K562 (cell line): ENCODE measurements around the gene CD99L2.

ENCODE experiments used
- ATF7 ChIP-seq: fragments of 450-650 bp; IDR thresholded peaks from 2 replicates; pipeline ENCODE4 v1.7.1; 2014; ENCODE audit warnings: mild to moderate bottlenecking, moderate library complexity
- CLOCK ChIP-seq: fragments of 250-450 bp; sonication (Bioruptor Pico); IDR thresholded peaks from 2 replicates; pipeline ENCODE4 v1.4.0; 2020; ENCODE audit warnings: mild to moderate bottlenecking, moderate library complexity, borderline replicate concordance
- CUX1 ChIP-seq: fragments of 200-800 bp; sonication (Bioruptor generic); IDR thresholded peaks from 2 replicates; pipeline ENCODE4 v1.6.1; 2016; ENCODE audit warnings: missing genetic modification characterization, missing compliant biosample characterization
- HDAC3 ChIP-seq: fragments of 450-650 bp; IDR thresholded peaks from 2 replicates; pipeline ENCODE4 v1.6.1; 2018; ENCODE audit warnings: borderline replicate concordance, mild to moderate bottlenecking, moderate library complexity; ENCODE audit not compliant: partially characterized antibody
- HNRNPH1 ChIP-seq: fragments of 200-400 bp; formaldehyde crosslinking; optimal IDR thresholded peaks from 2 replicates; pipeline ENCODE3; 2017; ENCODE audit warnings: low read depth, mild to moderate bottlenecking, low read length, moderate library complexity
- POLR2AphosphoS2 ChIP-seq: IDR thresholded peaks from 2 replicates; pipeline ENCODE4 v1.6.1; 2012; ENCODE audit warnings: low read length, improper control_type of control experiment
- SIN3A ChIP-seq, 2 experiments: fragments of 150-350 bp in 1 of 2; IDR thresholded peaks; 2 replicates each; pipeline ENCODE4 v1.6.1; 2011 to 2016; ENCODE audit warnings: borderline replicate concordance in 2 of 2, low read depth in 2 of 2, low read length in 2 of 2, mild to moderate bottlenecking in 2 of 2, moderate library complexity in 2 of 2; ENCODE audit not compliant: control insufficient read depth in 1 of 2
- ZNF23 ChIP-seq: fragments of 250-450 bp; sonication (Bioruptor Pico); IDR thresholded peaks from 2 replicates; pipeline ENCODE4 v1.4.0; 2020; ENCODE audit warnings: mild to moderate bottlenecking
- TF ChIP-seq, protein P1 (sequence below): sonication (generic); formaldehyde crosslinking; IDR thresholded peaks from 2 replicates; pipeline ENCODE4 v1.8.1; 2023; ENCODE audit warnings: mild to moderate bottlenecking, missing genetic modification reagents
- TF ChIP-seq, protein P2 (sequence below), 2 experiments: fragments of 450-650 bp; formaldehyde crosslinking in 1 of 2; IDR thresholded peaks; 2 replicates each; pipeline versions ENCODE4 v1.4.0 to v1.6.1; 2014 to 2020; ENCODE audit warnings: mild to moderate bottlenecking in 2 of 2, borderline replicate concordance in 1 of 2, low read depth in 1 of 2
- TF ChIP-seq, protein P3 (sequence below), 3 experiments: IDR thresholded peaks in 2 of 3; conservative IDR thresholded peaks in 1 of 3; 2 replicates each; pipeline ENCODE4 v1.5.1; 2011 to 2012; ENCODE audit warnings: low read length in 3 of 3, mild to moderate bottlenecking in 3 of 3, control low read depth in 2 of 3, improper control_type of control experiment in 1 of 3, inconsistent platforms in 1 of 3, low read depth in 1 of 3, mixed read lengths in 1 of 3, moderate library complexity in 1 of 3; ENCODE audit not compliant: insufficient read depth in 2 of 3
- TF ChIP-seq, protein P4 (sequence below): sonication (generic); formaldehyde crosslinking; IDR thresholded peaks from 2 replicates; pipeline ENCODE4 v1.5.0; 2020; ENCODE audit warnings: missing genetic modification reagents

- TF ChIP-seq, protein P1, sequence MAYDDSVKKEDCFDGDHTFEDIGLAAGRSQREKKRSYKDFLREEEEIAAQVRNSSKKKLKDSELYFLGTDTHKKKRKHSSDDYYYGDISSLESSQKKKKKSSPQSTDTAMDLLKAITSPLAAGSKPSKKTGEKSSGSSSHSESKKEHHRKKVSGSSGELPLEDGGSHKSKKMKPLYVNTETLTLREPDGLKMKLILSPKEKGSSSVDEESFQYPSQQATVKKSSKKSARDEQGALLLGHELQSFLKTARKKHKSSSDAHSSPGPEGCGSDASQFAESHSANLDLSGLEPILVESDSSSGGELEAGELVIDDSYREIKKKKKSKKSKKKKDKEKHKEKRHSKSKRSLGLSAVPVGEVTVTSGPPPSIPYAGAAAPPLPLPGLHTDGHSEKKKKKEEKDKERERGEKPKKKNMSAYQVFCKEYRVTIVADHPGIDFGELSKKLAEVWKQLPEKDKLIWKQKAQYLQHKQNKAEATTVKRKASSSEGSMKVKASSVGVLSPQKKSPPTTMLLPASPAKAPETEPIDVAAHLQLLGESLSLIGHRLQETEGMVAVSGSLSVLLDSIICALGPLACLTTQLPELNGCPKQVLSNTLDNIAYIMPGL (CRISPR knock-in tag) = no peak
- TF ChIP-seq, protein P2, sequence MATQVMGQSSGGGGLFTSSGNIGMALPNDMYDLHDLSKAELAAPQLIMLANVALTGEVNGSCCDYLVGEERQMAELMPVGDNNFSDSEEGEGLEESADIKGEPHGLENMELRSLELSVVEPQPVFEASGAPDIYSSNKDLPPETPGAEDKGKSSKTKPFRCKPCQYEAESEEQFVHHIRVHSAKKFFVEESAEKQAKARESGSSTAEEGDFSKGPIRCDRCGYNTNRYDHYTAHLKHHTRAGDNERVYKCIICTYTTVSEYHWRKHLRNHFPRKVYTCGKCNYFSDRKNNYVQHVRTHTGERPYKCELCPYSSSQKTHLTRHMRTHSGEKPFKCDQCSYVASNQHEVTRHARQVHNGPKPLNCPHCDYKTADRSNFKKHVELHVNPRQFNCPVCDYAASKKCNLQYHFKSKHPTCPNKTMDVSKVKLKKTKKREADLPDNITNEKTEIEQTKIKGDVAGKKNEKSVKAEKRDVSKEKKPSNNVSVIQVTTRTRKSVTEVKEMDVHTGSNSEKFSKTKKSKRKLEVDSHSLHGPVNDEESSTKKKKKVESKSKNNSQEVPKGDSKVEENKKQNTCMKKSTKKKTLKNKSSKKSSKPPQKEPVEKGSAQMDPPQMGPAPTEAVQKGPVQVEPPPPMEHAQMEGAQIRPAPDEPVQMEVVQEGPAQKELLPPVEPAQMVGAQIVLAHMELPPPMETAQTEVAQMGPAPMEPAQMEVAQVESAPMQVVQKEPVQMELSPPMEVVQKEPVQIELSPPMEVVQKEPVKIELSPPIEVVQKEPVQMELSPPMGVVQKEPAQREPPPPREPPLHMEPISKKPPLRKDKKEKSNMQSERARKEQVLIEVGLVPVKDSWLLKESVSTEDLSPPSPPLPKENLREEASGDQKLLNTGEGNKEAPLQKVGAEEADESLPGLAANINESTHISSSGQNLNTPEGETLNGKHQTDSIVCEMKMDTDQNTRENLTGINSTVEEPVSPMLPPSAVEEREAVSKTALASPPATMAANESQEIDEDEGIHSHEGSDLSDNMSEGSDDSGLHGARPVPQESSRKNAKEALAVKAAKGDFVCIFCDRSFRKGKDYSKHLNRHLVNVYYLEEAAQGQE (IDR thresholded peaks at IDR 0.05; ENCODE audit: borderline replicate concordance) = no peak
- TF ChIP-seq, protein P2 (CRISPR knock-in tag; IDR thresholded peaks at IDR 0.05; ENCODE audit: low read depth) = no peak
- TF ChIP-seq CUX1 (CRISPR knock-in tag) (no peak), SIN3A (IDR thresholded peaks at IDR 0.05; ENCODE audit: borderline replicate concordance in 2 of 2, control insufficient read depth in 1 of 2, low read depth in 2 of 2, low read length in 2 of 2) (no peak), CLOCK (CRISPR knock-in tag) (no peak), ZNF23 (CRISPR knock-in tag) (no peak), HNRNPH1 (no peak), HDAC3 (no peak), POLR2AphosphoS2 (no peak), ATF7 (no peak)
- TF ChIP-seq, protein P3, sequence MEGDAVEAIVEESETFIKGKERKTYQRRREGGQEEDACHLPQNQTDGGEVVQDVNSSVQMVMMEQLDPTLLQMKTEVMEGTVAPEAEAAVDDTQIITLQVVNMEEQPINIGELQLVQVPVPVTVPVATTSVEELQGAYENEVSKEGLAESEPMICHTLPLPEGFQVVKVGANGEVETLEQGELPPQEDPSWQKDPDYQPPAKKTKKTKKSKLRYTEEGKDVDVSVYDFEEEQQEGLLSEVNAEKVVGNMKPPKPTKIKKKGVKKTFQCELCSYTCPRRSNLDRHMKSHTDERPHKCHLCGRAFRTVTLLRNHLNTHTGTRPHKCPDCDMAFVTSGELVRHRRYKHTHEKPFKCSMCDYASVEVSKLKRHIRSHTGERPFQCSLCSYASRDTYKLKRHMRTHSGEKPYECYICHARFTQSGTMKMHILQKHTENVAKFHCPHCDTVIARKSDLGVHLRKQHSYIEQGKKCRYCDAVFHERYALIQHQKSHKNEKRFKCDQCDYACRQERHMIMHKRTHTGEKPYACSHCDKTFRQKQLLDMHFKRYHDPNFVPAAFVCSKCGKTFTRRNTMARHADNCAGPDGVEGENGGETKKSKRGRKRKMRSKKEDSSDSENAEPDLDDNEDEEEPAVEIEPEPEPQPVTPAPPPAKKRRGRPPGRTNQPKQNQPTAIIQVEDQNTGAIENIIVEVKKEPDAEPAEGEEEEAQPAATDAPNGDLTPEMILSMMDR (IDR thresholded peaks at IDR 0.05 in 2 of 3, conservative IDR thresholded peaks at IDR 0.05 in 1 of 3; ENCODE audit: insufficient read depth in 2 of 3, low read depth in 1 of 3, low read length in 3 of 3) = no peak
- TF ChIP-seq, protein P4, sequence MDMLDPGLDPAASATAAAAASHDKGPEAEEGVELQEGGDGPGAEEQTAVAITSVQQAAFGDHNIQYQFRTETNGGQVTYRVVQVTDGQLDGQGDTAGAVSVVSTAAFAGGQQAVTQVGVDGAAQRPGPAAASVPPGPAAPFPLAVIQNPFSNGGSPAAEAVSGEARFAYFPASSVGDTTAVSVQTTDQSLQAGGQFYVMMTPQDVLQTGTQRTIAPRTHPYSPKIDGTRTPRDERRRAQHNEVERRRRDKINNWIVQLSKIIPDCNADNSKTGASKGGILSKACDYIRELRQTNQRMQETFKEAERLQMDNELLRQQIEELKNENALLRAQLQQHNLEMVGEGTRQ = no peak
Observed at GRCh38 chrX:150821971-150822370, 76.5 kb downstream of the CD99L2 start.
